Neuronal stem cell (in vitro differentiated cells): ENCODE data around the gene DEDD.

Source experiments
- DNase-seq: peaks from one replicate; pipeline ENCODE4 v3.0.0-alpha.2; 2013; ENCODE audit warnings: low spot score
- H2AFZ ChIP-seq: one replicate; pipeline ENCODE4 v1.6.1; 2013; ENCODE audit warnings: mild to moderate bottlenecking, low read length, inconsistent platforms
- H2AK5ac ChIP-seq: 2 replicates; pipeline ENCODE4 v1.6.1; 2013; ENCODE audit warnings: low read depth, mild to moderate bottlenecking, inconsistent platforms, low read length, moderate library complexity, mixed read lengths
- H2BK120ac ChIP-seq: 2 replicates; pipeline ENCODE4 v1.6.1; 2013; ENCODE audit warnings: low read depth, mild to moderate bottlenecking, inconsistent platforms, low read length, moderate library complexity, mixed read lengths
- H2BK12ac ChIP-seq: one replicate; pipeline ENCODE4 v1.6.1; 2013; ENCODE audit warnings: low read length, inconsistent platforms
- H2BK15ac ChIP-seq: 2 replicates; pipeline ENCODE4 v1.6.1; 2013; ENCODE audit warnings: mild to moderate bottlenecking, low read length, inconsistent platforms, mixed read lengths
- H2BK5ac ChIP-seq: one replicate; pipeline ENCODE4 v1.6.1; 2013; ENCODE audit warnings: inconsistent platforms, mild to moderate bottlenecking, low read length, moderate library complexity
- H3K14ac ChIP-seq: one replicate; pipeline ENCODE4 v1.6.1; 2013; ENCODE audit warnings: low read length, inconsistent platforms
- H3K18ac ChIP-seq: 2 replicates; pipeline ENCODE4 v1.6.1; 2013; ENCODE audit warnings: low read length, inconsistent platforms
- H3K23ac ChIP-seq: 2 replicates; pipeline ENCODE4 v1.6.1; 2013; ENCODE audit warnings: low read depth, mild to moderate bottlenecking, mixed read lengths, low read length, inconsistent platforms; ENCODE audit not compliant: poor library complexity
- H3K27ac ChIP-seq: replicated peaks from 3 replicates; pipeline ENCODE4 v1.5.1; 2013; ENCODE audit warnings: low read length, inconsistent platforms
- H3K27me3 ChIP-seq, 3 experiments: 2 replicates each; pipeline ENCODE4 v1.6.1; 2013; ENCODE audit warnings: low read length in 3 of 3, mild to moderate bottlenecking in 2 of 3, inconsistent platforms in 1 of 3, low read depth in 1 of 3, mixed read lengths in 1 of 3, moderate library complexity in 1 of 3; ENCODE audit not compliant: control insufficient read depth in 3 of 3, insufficient read depth in 3 of 3
- H3K36me3 ChIP-seq, 2 donors: replicated peaks in 1 of 2; 2 replicates each; pipeline ENCODE4 v1.6.1; 2013; ENCODE audit warnings: low read length in 2 of 2; ENCODE audit not compliant: control insufficient read depth in 2 of 2, insufficient read depth in 2 of 2
- H3K4ac ChIP-seq: 2 replicates; pipeline ENCODE4 v1.6.1; 2013; ENCODE audit warnings: inconsistent platforms, mild to moderate bottlenecking, low read length, moderate library complexity
- H3K4me1 ChIP-seq, 2 donors: 1 replicate in 1 of 2; 2 replicates in 1 of 2; pipeline ENCODE4 v1.6.1; 2013; ENCODE audit warnings: low read length in 2 of 2, low read depth in 1 of 2; ENCODE audit not compliant: control insufficient read depth in 2 of 2, insufficient read depth in 1 of 2
- H3K4me2 ChIP-seq: one replicate; pipeline ENCODE4 v1.6.1; 2013; ENCODE audit warnings: mild to moderate bottlenecking, low read length, inconsistent platforms; ENCODE audit not compliant: insufficient read depth, poor library complexity, severe bottlenecking
- H3K4me3 ChIP-seq, 2 donors: 2 replicates each; pipeline ENCODE4 v1.5.1; 2013; ENCODE audit warnings: low read length in 2 of 2, mild to moderate bottlenecking in 2 of 2, inconsistent platforms in 1 of 2, moderate library complexity in 1 of 2
- H3K79me1 ChIP-seq: one replicate; pipeline ENCODE4 v1.6.1; 2013; ENCODE audit warnings: low read depth, mild to moderate bottlenecking, inconsistent platforms, low read length, moderate library complexity
- H3K9ac ChIP-seq: one replicate; pipeline ENCODE4 v1.6.1; 2013; ENCODE audit warnings: mild to moderate bottlenecking, low read depth, low read length, inconsistent platforms; ENCODE audit not compliant: poor library complexity
- H3K9me3 ChIP-seq, 2 donors: replicated peaks in 1 of 2; 2 replicates each; pipeline versions ENCODE3 to v1.6.1; 2013; ENCODE audit warnings: low read length in 2 of 2, mild to moderate bottlenecking in 2 of 2, inconsistent platforms in 1 of 2, low read depth in 1 of 2, mixed read lengths in 1 of 2, moderate library complexity in 1 of 2; ENCODE audit not compliant: control insufficient read depth in 2 of 2, insufficient read depth in 1 of 2
- H4K8ac ChIP-seq: one replicate; pipeline ENCODE4 v1.6.1; 2013; ENCODE audit warnings: low read depth, mild to moderate bottlenecking, inconsistent platforms, low read length, moderate library complexity
- H4K91ac ChIP-seq: one replicate; pipeline ENCODE4 v1.6.1; 2013; ENCODE audit warnings: low read length, low read depth, mild to moderate bottlenecking, inconsistent platforms; ENCODE audit not compliant: poor library complexity
- WGBS, 2 donors: extraction: QIAGEN DNeasy Blood & Tissue Kit; methylation state at CpG; one replicate each; pipeline ENCODE4 v1.1.7; 2013; ENCODE audit warnings: missing lambda C conversion rate in 2 of 2, mixed read lengths in 1 of 2; ENCODE audit not compliant: insufficient read length in 2 of 2, insufficient replicate concordance in 1 of 2; ENCODE audit errors: extremely low coverage in 2 of 2; 5-methylcytosine and 5-hydroxymethylcytosine counted together

Gene DEDD

DNA sequence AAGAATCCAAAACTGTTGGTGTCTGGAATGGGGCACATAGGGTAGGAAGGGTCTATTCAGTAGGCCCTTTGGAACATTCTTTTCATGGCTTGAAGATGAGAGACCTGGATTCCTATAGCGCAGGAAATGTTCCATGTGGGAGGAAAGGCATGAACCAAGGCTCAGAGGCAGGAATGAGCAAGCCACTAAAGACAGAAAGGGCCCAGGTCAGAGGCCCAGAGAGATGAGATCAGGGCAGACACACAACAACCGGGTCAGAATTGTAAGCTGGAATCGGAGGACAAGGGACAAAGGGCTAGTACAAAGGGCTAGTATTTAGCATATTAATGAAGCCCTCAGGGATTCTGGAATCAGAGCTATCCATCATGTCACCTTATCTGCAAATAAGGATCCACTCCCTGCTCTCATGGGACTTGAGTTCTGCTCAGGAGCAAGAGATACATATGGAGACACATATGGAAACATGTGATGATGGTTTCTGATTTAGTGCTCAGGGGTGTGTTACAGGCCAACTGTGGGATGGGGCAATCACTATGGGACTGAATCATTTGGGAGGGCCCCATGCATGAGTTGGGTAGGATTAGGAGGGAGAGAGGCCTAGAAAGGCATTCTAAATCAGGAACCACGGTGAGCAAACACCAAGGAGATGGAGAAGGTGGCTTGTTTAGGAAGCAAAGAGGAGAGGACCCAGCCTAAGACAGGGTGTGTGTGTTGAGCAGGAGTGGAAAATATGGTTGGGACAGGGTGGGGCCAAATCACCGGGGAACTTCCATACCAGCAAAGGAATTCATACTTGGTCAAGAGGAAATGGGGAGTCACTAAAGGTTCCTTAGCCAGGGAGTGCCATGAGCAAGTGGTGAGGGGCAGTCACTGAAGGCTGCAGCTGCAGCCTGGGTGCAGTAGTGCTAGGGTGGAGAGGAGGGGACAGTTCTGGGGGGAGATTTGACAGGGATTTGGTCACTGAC, 51.7 kb downstream of the DEDD start:
- Histone ChIP-seq H3K36me3 (no peaks in the 10 kb centered on the region), H3K23ac (no peak overlapping the region), H2BK120ac (no peak overlapping the region), H3K4me1 (peaks cover 6 to 7% of the 10 kb centered on the region in 2 donors), H3K18ac (peak overlapping the region; percentile 35), H3K9ac (no peak overlapping the region), H3K27ac (no peak overlapping the region), H3K14ac (no peak overlapping the region), H2BK5ac (no peak overlapping the region), H2BK12ac (no peak overlapping the region), H3K27me3 (peaks cover 0 to 8% (median 0%) of the 10 kb centered on the region in 3 experiments), H4K8ac (no peak overlapping the region), H3K4me2 (no peak overlapping the region), H3K4ac (no peak overlapping the region), H2AK5ac (no peak overlapping the region), H2BK15ac (no peak overlapping the region), H2AFZ (no peak overlapping the region), H3K4me3 (no peak overlapping the region), H4K91ac (no peak overlapping the region), H3K9me3 (no peaks in the 10 kb centered on the region), H3K79me1 (no peaks in the 10 kb centered on the region)
- no peak for DNase-seq
- no CpG with 5 or more reads among the region's 5 CpGs for WGBS, 2 donors

DNA sequence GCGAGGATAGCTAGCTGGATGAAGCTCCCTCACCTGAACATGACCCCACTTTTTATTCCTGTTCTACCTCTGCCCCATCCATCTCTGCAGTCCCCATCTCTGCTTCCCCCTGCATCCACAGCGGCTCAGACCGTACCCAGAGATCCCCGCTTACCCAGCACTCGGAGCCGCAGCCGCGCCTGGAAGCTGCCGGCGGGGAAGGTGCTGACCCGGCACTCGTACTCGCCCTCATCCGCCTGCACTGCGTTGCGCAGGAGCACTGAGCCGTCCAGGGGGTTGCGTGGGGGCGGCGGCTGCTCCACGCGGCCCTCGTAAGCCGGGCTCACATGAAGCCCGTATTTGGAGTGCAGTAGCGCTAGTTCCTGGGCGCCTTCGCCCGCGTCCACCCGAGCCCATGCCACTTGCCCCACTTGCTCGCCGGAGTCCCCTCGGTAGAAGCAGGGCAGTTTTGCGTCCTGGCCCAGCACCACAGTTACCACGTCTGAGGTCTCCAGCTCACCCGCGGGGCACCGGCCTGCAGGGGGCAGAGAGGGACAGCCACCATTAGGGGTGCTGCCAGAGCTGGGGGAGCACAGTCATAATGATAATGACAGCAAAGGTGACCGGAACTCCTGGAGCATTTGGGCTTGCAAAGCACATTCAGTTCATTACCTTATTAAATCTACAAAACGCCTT, 52.9 kb downstream of the DEDD start:
- no peak overlapping the region for H2AFZ ChIP-seq
- H3K36me3 ChIP-seq: no peaks in the 10 kb centered on the region
- H3K79me1 ChIP-seq: no peaks in the 10 kb centered on the region
- no peak overlapping the region for H4K91ac ChIP-seq
- WGBS, 2 donors: no CpG with 5 or more reads among the region's 41 CpGs
- H3K27me3 ChIP-seq: peaks cover 0 to 8% (median 0%) of the 10 kb centered on the region in 3 experiments
- H4K8ac ChIP-seq: no peak overlapping the region
- H2BK15ac ChIP-seq: no peak overlapping the region
- no peak overlapping the region for H3K14ac ChIP-seq
- no peak overlapping the region for H3K18ac ChIP-seq
- no peak overlapping the region for H3K4ac ChIP-seq
- no peak overlapping the region for H3K9ac ChIP-seq
- H2BK120ac ChIP-seq: no peak overlapping the region
- no peak overlapping the region for H3K4me3 ChIP-seq
- H3K4me1 ChIP-seq: peaks cover 4 to 7% of the 10 kb centered on the region in 2 donors
- no peak for DNase-seq
- no peak overlapping the region for H2AK5ac ChIP-seq
- H3K27ac ChIP-seq: no peak overlapping the region
- H3K23ac ChIP-seq: peak overlapping the region; percentile 43
- H3K4me2 ChIP-seq: no peak overlapping the region
- no peak overlapping the region for H2BK12ac ChIP-seq
- H2BK5ac ChIP-seq: peak overlapping the region; percentile 32
- H3K9me3 ChIP-seq: no peaks in the 10 kb centered on the region

DNA sequence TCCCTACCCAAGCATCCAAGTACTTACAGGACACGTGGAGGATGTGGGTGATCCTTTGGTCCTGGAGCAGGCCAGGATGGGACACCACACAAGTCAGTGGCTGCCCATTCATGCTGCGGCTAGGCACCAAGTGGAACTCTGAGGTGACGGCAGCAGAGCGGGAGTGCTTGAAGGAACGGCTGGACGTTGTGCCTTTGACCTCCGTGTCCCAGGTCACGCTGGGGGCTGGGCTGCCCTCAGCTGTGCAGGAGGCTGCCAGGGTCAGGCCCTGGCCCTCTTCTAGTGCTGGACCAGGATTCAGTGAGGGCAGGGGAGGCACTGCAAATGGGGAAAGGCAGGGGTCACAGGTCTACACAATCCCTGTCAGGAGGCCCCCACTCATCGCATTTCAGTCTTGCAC, 55.0 kb downstream of the DEDD start:
- Histone ChIP-seq H3K4me1 (peaks cover 8 to 20% of the 10 kb centered on the region in 2 donors), H3K9ac (no peak overlapping the region), H3K4me2 (no peak overlapping the region), H2BK15ac (no peak overlapping the region), H3K27ac (no peak overlapping the region), H2BK120ac (no peak overlapping the region), H3K18ac (peak overlapping the region; percentile 77), H3K4ac (no peak overlapping the region), H3K9me3 (no peaks in the 10 kb centered on the region), H2AK5ac (peak overlapping the region; percentile 20), H3K79me1 (no peaks in the 10 kb centered on the region), H3K36me3 (no peaks in the 10 kb centered on the region), H4K8ac (no peak overlapping the region), H3K23ac (no peak overlapping the region), H2AFZ (no peak overlapping the region), H3K14ac (peak overlapping the region; percentile 90), H3K4me3 (no peak overlapping the region), H2BK12ac (no peak overlapping the region), H3K27me3 (peaks cover 0 to 8% (median 0%) of the 10 kb centered on the region in 3 experiments), H4K91ac (no peak overlapping the region), H2BK5ac (no peak overlapping the region)
- no CpG with 5 or more reads among the region's 9 CpGs for WGBS, 2 donors
- no peak for DNase-seq

DNA sequence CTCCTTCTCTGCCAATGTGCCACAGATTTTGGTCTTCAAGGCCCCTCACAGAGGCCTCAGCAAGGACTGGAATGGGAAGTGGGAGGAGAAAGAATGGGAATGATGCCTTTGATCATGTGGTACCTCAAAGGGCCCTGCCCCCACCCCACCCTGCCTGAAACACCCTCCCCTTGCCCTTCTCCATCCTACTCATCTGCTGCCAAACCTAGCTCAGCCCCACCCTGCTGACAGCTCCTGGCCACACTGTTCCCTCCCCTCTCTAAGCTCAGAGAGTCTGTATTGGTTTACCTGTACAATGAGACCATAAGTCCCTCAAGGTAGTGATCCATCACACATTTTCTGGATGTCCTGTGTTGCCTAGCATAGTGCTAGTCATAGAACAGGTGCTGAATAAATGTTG, 56.1 kb downstream of the DEDD start:
- Histone ChIP-seq H3K9ac (no peak overlapping the region), H2AK5ac (no peak overlapping the region), H3K4me2 (no peak overlapping the region), H3K36me3 (no peaks in the 10 kb centered on the region), H4K91ac (peak overlapping the region; percentile 41), H3K14ac (no peak overlapping the region), H3K4me1 (peaks cover 8 to 25% of the 10 kb centered on the region in 2 donors), H2AFZ (no peak overlapping the region), H3K27me3 (peaks cover 0 to 8% (median 0%) of the 10 kb centered on the region in 3 experiments), H2BK15ac (no peak overlapping the region), H3K18ac (peak overlapping the region; percentile 13), H3K27ac (no peak overlapping the region), H3K4me3 (no peak overlapping the region), H2BK120ac (peak overlapping the region; percentile 8), H2BK12ac (no peak overlapping the region), H3K4ac (no peak overlapping the region), H3K79me1 (no peaks in the 10 kb centered on the region), H3K9me3 (no peaks in the 10 kb centered on the region), H2BK5ac (no peak overlapping the region), H4K8ac (no peak overlapping the region), H3K23ac (peak overlapping the region; percentile 29)
- DNase-seq: no peak
